K562 (cell line): Measurements from ENCODE around the gene ALDH8A1. TPM values are rescaled to one million over a fixed set of nuclear protein-coding genes. Genes with fewer than 3 reads are reported as not detected.
A peak's percentile ranks its signal among the peaks of the same experiment; 100 is the strongest.
"Not testable (repeated sequence)": the region's sequence is repeated elsewhere in the genome, so short reads cannot be mapped to it uniquely, and the experiment has no call there.

Source experiments
- ATAC-seq: fragments of 200-7000 bp; cut with Tn5 transposase; 3 replicates; pipeline ENCODE4 v1.9.1; 2020; ENCODE audit warnings: moderate library complexity
- BruUV-seq: library from RNA; stranded (reverse); fragments of 400-500 nt; replicated peaks from 2 replicates; lab custom pipeline; 2021; lab: Mats Ljungman, UMichigan
- CTCF ChIA-PET: fragments of 300-600 bp; formaldehyde crosslinking; extraction: SDS; loops from one replicate; lab custom pipeline; 2021; ENCODE audit warnings: low intra/inter-chr PET ratio; lab: Yijun Ruan, JAX
- POLR2A ChIA-PET: fragments of 300-600, 350-650 bp; sonication (Branson Sonifier 250); formaldehyde crosslinking; extraction: SDS; loops from one replicate; lab custom pipeline; 2021; ENCODE audit warnings: antibody characterized with exemption, inconsistent platforms; lab: Yijun Ruan, JAX
- DNase-seq, 4 experiments: peaks; one replicate each; pipeline versions ENCODE4 v3.0.0 to v3.0.0-alpha.2; 2011 to 2018; ENCODE audit warnings: low spot score in 3 of 4, mixed read lengths in 3 of 4; ENCODE audit errors: extremely low read depth in 1 of 4
- FAIRE-seq: peaks from 2 replicates; lab custom pipeline; 2011; peaks lifted over from hg19 to GRCh38; lab: Jason Lieb, UNC
- H2AFZ ChIP-seq: 2 replicates; pipeline ENCODE4 v1.6.0; 2011; ENCODE audit warnings: low read depth, low read length, control low read depth, inconsistent platforms
- H3K27ac ChIP-seq: fragments of 200-600 bp; 3 replicates; pipeline ENCODE4 v1.8.0; 2011; ENCODE audit warnings: low read depth, mild to moderate bottlenecking, control low read depth, inconsistent platforms, low read length, moderate library complexity, mixed read lengths; ENCODE audit errors: extremely low read depth
- H3K27me3 ChIP-seq, 2 experiments: fragments of 300-600 bp in 1 of 2; 2 replicates in 1 of 2; 3 replicates in 1 of 2; pipeline versions ENCODE4 v1.6.0 to v1.8.0; 2011; ENCODE audit warnings: inconsistent platforms in 2 of 2, low read length in 2 of 2, mild to moderate bottlenecking in 1 of 2, mixed read lengths in 1 of 2, moderate library complexity in 1 of 2; ENCODE audit not compliant: control insufficient read depth in 2 of 2, insufficient read depth in 2 of 2
- H3K36me3 ChIP-seq: fragments of 300-600 bp; 3 replicates; pipeline ENCODE4 v1.8.0; 2011; ENCODE audit warnings: mild to moderate bottlenecking, low read length, inconsistent platforms; ENCODE audit not compliant: control insufficient read depth, insufficient read depth
- H3K4me1 ChIP-seq, 2 experiments: fragments of 200-600 bp in 1 of 2; replicated peaks in 1 of 2; 2 replicates in 1 of 2; 3 replicates in 1 of 2; pipeline versions ENCODE4 v1.5.1 to v1.8.0; 2011; ENCODE audit warnings: inconsistent platforms in 2 of 2, low read length in 2 of 2, mild to moderate bottlenecking in 1 of 2, mixed read lengths in 1 of 2, moderate library complexity in 1 of 2; ENCODE audit not compliant: control insufficient read depth in 2 of 2, insufficient read depth in 2 of 2
- H3K4me2 ChIP-seq: 2 replicates; pipeline ENCODE4 v1.6.1; 2011; ENCODE audit warnings: low read length, control low read depth, inconsistent platforms, mixed read lengths; ENCODE audit not compliant: insufficient read depth
- H3K4me3 ChIP-seq: fragments of 200-600 bp; sonication (generic), shearing (Covaris generic); 2 replicates; pipeline ENCODE4 v1.5.1; 2016; ENCODE audit warnings: control low read depth, inconsistent platforms
- H3K79me2 ChIP-seq: fragments of 200-600 bp; 3 replicates; pipeline ENCODE4 v1.8.0; 2011; ENCODE audit warnings: low read length, inconsistent platforms; ENCODE audit not compliant: control insufficient read depth, insufficient read depth
- H3K9ac ChIP-seq, 2 experiments: 2 replicates each; pipeline versions ENCODE4 v1.6.0 to v1.6.1; 2011; ENCODE audit warnings: low read depth in 2 of 2, low read length in 2 of 2, control low read depth in 1 of 2, inconsistent platforms in 1 of 2, mild to moderate bottlenecking in 1 of 2, mixed read lengths in 1 of 2; ENCODE audit not compliant: insufficient read depth in 1 of 2
- H3K9me1 ChIP-seq: one replicate; pipeline ENCODE4 v1.6.0; 2011; ENCODE audit warnings: inconsistent platforms, mild to moderate bottlenecking, low read length, moderate library complexity; ENCODE audit not compliant: control insufficient read depth, insufficient read depth
- H3K9me3 ChIP-seq: replicated peaks from 2 replicates; pipeline ENCODE4 v1.5.1; 2011; ENCODE audit warnings: low read depth, low read length, inconsistent platforms; ENCODE audit not compliant: control insufficient read depth, insufficient read depth
- H4K20me1 ChIP-seq: replicated peaks from 2 replicates; pipeline ENCODE4 v1.6.1; 2011; ENCODE audit warnings: low read length, inconsistent platforms, mixed read lengths; ENCODE audit not compliant: control insufficient read depth, insufficient read depth
- BHLHE40 ChIP-seq: IDR thresholded peaks from 2 replicates; pipeline ENCODE4 v1.6.1; 2011; ENCODE audit warnings: low read length, improper control_type of control experiment
- KDM5B ChIP-seq: fragments of 200-600 bp; sonication (generic); IDR thresholded peaks from 2 replicates; pipeline ENCODE4 v1.6.1; 2012; ENCODE audit warnings: low read depth, mild to moderate bottlenecking, moderate library complexity, low read length, control low read depth, inconsistent platforms; ENCODE audit not compliant: insufficient replicate concordance
- MTA1 ChIP-seq: fragments of 450-650 bp; IDR thresholded peaks from 2 replicates; pipeline ENCODE4 v1.6.1; 2017; ENCODE audit warnings: borderline replicate concordance
- RHOXF2B ChIP-seq: fragments of 250-450 bp; sonication (Bioruptor Pico); conservative IDR thresholded peaks from 2 replicates; pipeline ENCODE4 v1.5.1; 2021
- SRSF3 ChIP-seq: fragments of 200-400 bp; formaldehyde crosslinking; IDR thresholded peaks from 2 replicates; pipeline ENCODE4 v1.6.1; 2016; ENCODE audit warnings: mild to moderate bottlenecking, low read length, moderate library complexity; ENCODE audit not compliant: insufficient read depth
- TARDBP ChIP-seq: fragments of 450-650 bp; IDR thresholded peaks from 2 replicates; pipeline ENCODE4 v1.6.1; 2016
- ZBTB33 ChIP-seq: sonication (generic); formaldehyde crosslinking; IDR thresholded peaks from 2 replicates; pipeline ENCODE4 v1.8.1; 2023; ENCODE audit warnings: mild to moderate bottlenecking, missing genetic modification reagents
- ZBTB49 ChIP-seq: sonication (generic); formaldehyde crosslinking; IDR thresholded peaks from 2 replicates; pipeline ENCODE4 v1.8.0; 2022; ENCODE audit warnings: missing genetic modification reagents, mild to moderate bottlenecking, borderline replicate concordance
- ZNF134 ChIP-seq: fragments of 250-450 bp; sonication (Bioruptor Pico); conservative IDR thresholded peaks from 2 replicates; pipeline ENCODE4 v1.4.0; 2020
- ZNF3 ChIP-seq: fragments of 250-450 bp; sonication (Bioruptor Pico); IDR thresholded peaks from 2 replicates; pipeline ENCODE4 v1.5.0; 2021; ENCODE audit warnings: mild to moderate bottlenecking, moderate library complexity
- WGBS: fragments of 100-300 bp; shearing (Covaris generic); methylation state at CpG from one replicate; pipeline ENCODE4 v1.1.6; 2016; ENCODE audit warnings: low coverage, mixed read lengths; ENCODE audit not compliant: insufficient coverage; ENCODE audit errors: missing lambda C conversion rate; 5-methylcytosine and 5-hydroxymethylcytosine counted together
- in situ Hi-C: fragments of 300-500 bp; cut with MboI; formaldehyde crosslinking; loops from 4 replicates; pipeline ENCODE4 v1.15.0; 2018; ENCODE audit warnings: inconsistent platforms, mixed read lengths
- intact Hi-C: fragments of 100-400 bp; cut with micrococcal nuclease; formaldehyde crosslinking; loops from 2 replicates; pipeline ENCODE4 v1.14.2; 2022
- polyA plus RNA-seq, 8 experiments: library from polyadenylated mRNA; depleted of rRNA in 4 of 8; stranded (reverse) in 5 of 8; unstranded in 3 of 8; fragments of >200 nt; fragmentation: Nextera tagmentation in 2 of 8; fragmentation: Illumina TruSeq in 1 of 8; extraction: Ambion mirVana in 2 of 8; extraction: Trizol in 1 of 8; gene quantifications; 2 replicates each; pipeline versions ENCODE4 v1.2.1 to v1.2.3, GENCODE V29; 2011 to 2014; ENCODE audit warnings: inconsistent platforms in 1 of 8, missing spikeins in 1 of 8
- total RNA-seq, 7 experiments: library from RNA; depleted of rRNA in 6 of 7; stranded (reverse); fragments of >200 nt in 6 of 7; fragmentation: Illumina TruSeq in 2 of 7; extraction: Trizol in 2 of 7; gene quantifications; 2 replicates each; pipeline versions ENCODE4 v1.2.1 to v1.2.3, GENCODE V29; 2011 to 2021; ENCODE audit warnings: low replicate concordance in 1 of 7

Gene ALDH8A1
- total and polyA plus RNA-seq, 9 of the 15 experiments (the other 6 are each of a cell fraction or from before 2014, with no cell fraction given) = 0.03 to 0.18 (median 0.04) TPM; not detected in 2

- TF ChIP-seq ZNF3 (CRISPR knock-in tag) (no peak), BHLHE40 (no peak), RHOXF2B (CRISPR knock-in tag) (no peak), SRSF3 (no peak), ZNF134 (CRISPR knock-in tag) (no peak), ZBTB33 (CRISPR knock-in tag) (no peak), KDM5B (no peak), MTA1 (no peak), TARDBP (no peak), ZBTB49 (CRISPR knock-in tag) (no peak)
- no peak for ATAC-seq
- Histone ChIP-seq H3K4me2 (no peak overlapping the region), H3K4me1 (no peaks in the 10 kb centered on the region), H3K9me3 (no peaks in the 10 kb centered on the region), H3K36me3 (no peaks in the 10 kb centered on the region), H3K27ac (no peak overlapping the region), H3K79me2 (no peaks in the 10 kb centered on the region), H4K20me1 (no peaks in the 10 kb centered on the region), H3K27me3 (peaks cover 3 to 9% of the 10 kb centered on the region in 2 experiments; a peak in 4 of 5 replicates), H3K4me3 (no peak overlapping the region), H2AFZ (no peak overlapping the region), H3K9ac (no peak overlapping the region), H3K9me1 (no peaks in the 10 kb centered on the region)
- ChIA-PET CTCF (no interaction called here), POLR2A (no interaction called here)
- in situ Hi-C loops (no loop called here), intact Hi-C loops (no loop called here)
- no peak for DNase-seq
- no TSS peak for BruUV-seq
- 24% methylated on average over 4 of the region's 4 CpGs for WGBS
- FAIRE-seq = no peak
Observed at GRCh38 chr6:134898575-134898974, 51.3 kb downstream of the ALDH8A1 start.

GRCh38 chr6:134898166-134898565 lies 51.7 kb downstream of the ALDH8A1 start:
- H3K4me2 ChIP-seq, BruUV-seq, DNase-seq, H3K79me2 ChIP-seq, H3K27ac ChIP-seq, H3K4me1 ChIP-seq, intact Hi-C loops, H3K27me3 ChIP-seq, H3K9me1 ChIP-seq, CTCF ChIA-PET, H3K36me3 ChIP-seq, H2AFZ ChIP-seq, H3K9ac ChIP-seq, POLR2A ChIA-PET, ATAC-seq, H3K9me3 ChIP-seq, in situ Hi-C loops, H3K4me3 ChIP-seq, H4K20me1 ChIP-seq: not testable (repeated sequence)
- FAIRE-seq = peak; percentile 48
- WGBS = 10% methylated on average over 5 of the region's 5 CpGs
